WTC11 (cell line): ENCODE data around the gene ZNF433. TPM values are rescaled to one million over a fixed set of nuclear protein-coding genes. Genes with fewer than 3 reads are reported as not detected.
"Not testable (repeated sequence)": the region's sequence is repeated elsewhere in the genome, so short reads cannot be mapped to it uniquely, and the experiment has no call there.

Experiments
- ATAC-seq: fragments of 200-7000 bp; cut with Tn5 transposase; 2 replicates; pipeline ENCODE4 v1.10.0; 2021; ENCODE audit warnings: mild to moderate bottlenecking, moderate library complexity
- CTCF ChIA-PET: fragments of 300-600 bp; sonication (Branson Sonifier 250); formaldehyde crosslinking; loops from one replicate; lab custom pipeline; 2021; ENCODE audit warnings: antibody characterized with exemption; lab: Charles Lee
- POLR2A ChIA-PET: fragments of 350-600 bp; sonication (Branson Sonifier 250); formaldehyde crosslinking; loops from one replicate; lab custom pipeline; 2021; ENCODE audit warnings: antibody characterized with exemption; lab: Charles Lee
- DNase-seq: peaks from one replicate; pipeline ENCODE4 v3.0.0; 2021; ENCODE audit warnings: low spot score
- H3K27ac Mint-ChIP-seq: 2 replicates; pipeline ENCODE4 v1.8.0; 2021; ENCODE audit warnings: mixed read lengths
- H3K27me3 Mint-ChIP-seq: 2 replicates; pipeline ENCODE4 v1.8.0; 2021; ENCODE audit warnings: low read depth, mild to moderate bottlenecking, moderate library complexity, mixed read lengths
- H3K36me3 Mint-ChIP-seq: 2 replicates; pipeline ENCODE4 v1.8.0; 2021; ENCODE audit warnings: mixed read lengths
- H3K4me1 Mint-ChIP-seq: 2 replicates; pipeline ENCODE4 v1.8.0; 2022; ENCODE audit warnings: mixed read lengths
- H3K4me3 Mint-ChIP-seq: 2 replicates; pipeline ENCODE4 v1.8.0; 2021; ENCODE audit warnings: mild to moderate bottlenecking, moderate library complexity, mixed read lengths
- H3K9me3 Mint-ChIP-seq: 2 replicates; pipeline ENCODE4 v1.8.0; 2021; ENCODE audit warnings: mixed read lengths
- CREM ChIP-seq: sonication (generic); formaldehyde crosslinking; IDR thresholded peaks from 2 replicates; pipeline ENCODE4 v1.8.1; 2022; ENCODE audit warnings: mild to moderate bottlenecking, missing genetic modification reagents, moderate library complexity
- E2F1 ChIP-seq: sonication (generic); formaldehyde crosslinking; IDR thresholded peaks from 2 replicates; pipeline ENCODE4 v1.8.0; 2022; ENCODE audit warnings: mild to moderate bottlenecking, missing genetic modification reagents
- GABPB1 ChIP-seq: sonication (generic); formaldehyde crosslinking; IDR thresholded peaks from 2 replicates; pipeline ENCODE4 v1.8.1; 2023; ENCODE audit warnings: mild to moderate bottlenecking, missing genetic modification reagents
- HMGXB4 ChIP-seq: sonication (generic); formaldehyde crosslinking; IDR thresholded peaks from 2 replicates; pipeline ENCODE4 v1.8.1; 2023; ENCODE audit warnings: mild to moderate bottlenecking, moderate library complexity, missing genetic modification reagents
- MYBL2 ChIP-seq: sonication (generic); formaldehyde crosslinking; IDR thresholded peaks from 2 replicates; pipeline ENCODE4 v1.8.1; 2023; ENCODE audit warnings: mild to moderate bottlenecking, moderate library complexity, missing genetic modification reagents
- NFATC4 ChIP-seq: fragments of 250-450 bp; sonication (Bioruptor Pico); IDR thresholded peaks from 2 replicates; pipeline ENCODE4 v1.9.0; 2021; ENCODE audit warnings: mild to moderate bottlenecking
- NR2C2 ChIP-seq: sonication (generic); formaldehyde crosslinking; IDR thresholded peaks from 2 replicates; pipeline ENCODE4 v1.8.0; 2022; ENCODE audit warnings: mild to moderate bottlenecking, missing genetic modification reagents
- OVOL2 ChIP-seq: fragments of 250-450 bp; sonication (Bioruptor Pico); IDR thresholded peaks from 2 replicates; pipeline ENCODE4 v1.9.0; 2021; ENCODE audit warnings: mild to moderate bottlenecking, borderline replicate concordance
- PRRX2 ChIP-seq: fragments of 250-450 bp; sonication (Bioruptor Pico); IDR thresholded peaks from 2 replicates; pipeline ENCODE4 v1.8.0; 2021; ENCODE audit warnings: mild to moderate bottlenecking
- RORB ChIP-seq: fragments of 250-450 bp; sonication (Bioruptor Pico); IDR thresholded peaks from 2 replicates; pipeline ENCODE4 v1.9.0; 2021; ENCODE audit warnings: mild to moderate bottlenecking
- SOX15 ChIP-seq: fragments of 250-450 bp; sonication (Bioruptor Pico); IDR thresholded peaks from 2 replicates; pipeline ENCODE4 v1.9.0; 2021; ENCODE audit warnings: mild to moderate bottlenecking
- TP53 ChIP-seq: sonication (generic); formaldehyde crosslinking; IDR thresholded peaks from 2 replicates; pipeline ENCODE4 v1.8.1; 2023; ENCODE audit warnings: mild to moderate bottlenecking, missing genetic modification reagents
- ZBTB21 ChIP-seq: sonication (generic); formaldehyde crosslinking; IDR thresholded peaks from 2 replicates; pipeline ENCODE4 v1.8.1; 2023; ENCODE audit warnings: mild to moderate bottlenecking, missing genetic modification reagents, borderline replicate concordance
- total RNA-seq: library from RNA; stranded (reverse); gene quantifications from 3 replicates; pipeline ENCODE4 v1.2.3, GENCODE V29; 2021
- TF ChIP-seq, protein P1 (sequence below): sonication (generic); formaldehyde crosslinking; IDR thresholded peaks from 2 replicates; pipeline ENCODE4 v1.8.0; 2022; ENCODE audit warnings: mild to moderate bottlenecking, missing genetic modification reagents
- TF ChIP-seq, protein P2 (sequence below): sonication (generic); formaldehyde crosslinking; IDR thresholded peaks from 2 replicates; pipeline ENCODE4 v1.8.1; 2022; ENCODE audit warnings: low read depth, mild to moderate bottlenecking, moderate library complexity, missing genetic modification reagents, borderline replicate concordance
- TF ChIP-seq, protein P3 (sequence below): fragments of 250-450 bp; sonication (Bioruptor Pico); IDR thresholded peaks from 2 replicates; pipeline ENCODE4 v1.9.0; 2021; ENCODE audit warnings: moderate library complexity, mild to moderate bottlenecking, inconsistent platforms, borderline replicate concordance
- TF ChIP-seq, protein P4 (sequence below): fragments of 250-450 bp; sonication (Bioruptor Pico); IDR thresholded peaks from 2 replicates; pipeline ENCODE4 v1.8.0; 2021; ENCODE audit warnings: mild to moderate bottlenecking

The ZNF433 gene
- total RNA-seq, 1 experiment from 2014 or later: 2.9 TPM

GRCh38 chr19:12035220-12036172 lies at the start of gene ZNF433 (continued):
- no peak for TF ChIP-seq ZBTB21 (CRISPR knock-in tag)

DNA sequence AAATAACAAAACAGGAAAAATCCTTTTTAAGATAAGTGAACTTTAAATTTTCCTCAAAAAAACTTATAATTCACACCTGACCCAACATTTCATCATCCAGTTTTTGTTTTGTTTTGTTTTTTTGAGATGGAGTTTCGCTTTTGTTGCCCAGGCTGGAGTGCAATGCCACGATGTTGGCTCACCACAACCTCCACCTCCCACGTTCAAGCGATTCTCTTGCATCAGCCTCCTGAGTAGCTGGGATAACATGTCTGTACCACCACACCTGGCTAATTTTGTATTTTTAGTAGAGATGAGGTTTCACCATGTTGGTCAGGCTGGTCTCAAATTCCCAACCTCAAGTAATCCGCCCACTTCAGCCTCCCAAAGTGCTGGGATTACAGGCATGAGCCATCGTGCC lies 47.9 kb upstream of the ZNF433 start:
- not testable (repeated sequence) for H3K27ac Mint-ChIP-seq, ATAC-seq, H3K4me1 Mint-ChIP-seq
- TF ChIP-seq GABPB1: 0 out of 2 replicates have a peak, but pooled peaks have one; percentile 54
- TF ChIP-seq, all 79 proteins: peak for 1; not testable (repeated sequence) for 78
- CTCF ChIA-PET: interaction anchor here (0.8 kb wide), 1 partner anchor 8 kb away, joined by 5 read pairs; no protein-coding TSS in a partner anchor
- H3K27me3 Mint-ChIP-seq, DNase-seq, POLR2A ChIA-PET, H3K4me3 Mint-ChIP-seq: not testable (repeated sequence)
- H3K36me3 Mint-ChIP-seq: peaks cover 38% of the 10 kb centered on the region
- H3K9me3 Mint-ChIP-seq: peaks cover 25% of the 10 kb centered on the region

DNA sequence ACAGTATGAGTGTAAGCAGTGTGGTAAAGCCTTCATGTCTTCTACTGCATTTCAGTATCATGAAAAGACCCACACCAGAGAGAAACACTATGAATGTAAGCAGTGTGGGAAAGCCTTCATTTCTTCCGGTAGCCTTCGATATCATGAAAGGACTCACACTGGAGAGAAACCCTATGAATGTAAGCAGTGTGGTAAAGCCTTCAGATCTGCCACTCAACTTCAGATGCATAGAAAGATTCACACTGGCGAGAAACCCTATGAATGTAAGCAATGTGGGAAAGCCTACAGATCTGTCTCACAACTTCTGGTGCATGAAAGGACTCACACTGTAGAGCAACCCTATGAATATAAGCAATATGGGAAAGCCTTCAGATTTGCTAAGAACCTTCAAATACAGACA lies 41.9 kb upstream of the ZNF433 start:
- Mint-ChIP-seq H3K27me3 (peaks cover 29% of the 10 kb centered on the region), H3K4me3 (no peak overlapping the region), H3K27ac (no peak overlapping the region), H3K4me1 (no peaks in the 10 kb centered on the region), H3K9me3 (peaks cover 72% of the 10 kb centered on the region), H3K36me3 (peaks cover 91% of the 10 kb centered on the region)
- no peak for DNase-seq
- TF ChIP-seq, protein P1, sequence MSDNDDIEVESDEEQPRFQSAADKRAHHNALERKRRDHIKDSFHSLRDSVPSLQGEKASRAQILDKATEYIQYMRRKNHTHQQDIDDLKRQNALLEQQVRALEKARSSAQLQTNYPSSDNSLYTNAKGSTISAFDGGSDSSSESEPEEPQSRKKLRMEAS (CRISPR knock-in tag): no peak
- TF ChIP-seq RORB (CRISPR knock-in tag): no peak
- TF ChIP-seq, protein P2, sequence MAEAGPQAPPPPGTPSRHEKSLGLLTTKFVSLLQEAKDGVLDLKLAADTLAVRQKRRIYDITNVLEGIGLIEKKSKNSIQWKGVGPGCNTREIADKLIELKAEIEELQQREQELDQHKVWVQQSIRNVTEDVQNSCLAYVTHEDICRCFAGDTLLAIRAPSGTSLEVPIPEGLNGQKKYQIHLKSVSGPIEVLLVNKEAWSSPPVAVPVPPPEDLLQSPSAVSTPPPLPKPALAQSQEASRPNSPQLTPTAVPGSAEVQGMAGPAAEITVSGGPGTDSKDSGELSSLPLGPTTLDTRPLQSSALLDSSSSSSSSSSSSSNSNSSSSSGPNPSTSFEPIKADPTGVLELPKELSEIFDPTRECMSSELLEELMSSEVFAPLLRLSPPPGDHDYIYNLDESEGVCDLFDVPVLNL: no peak
- no peak for TF ChIP-seq MYBL2 (CRISPR knock-in tag)
- no peak for TF ChIP-seq SOX15 (CRISPR knock-in tag)
- TF ChIP-seq PRRX2: no peak
- TF ChIP-seq, protein P3, sequence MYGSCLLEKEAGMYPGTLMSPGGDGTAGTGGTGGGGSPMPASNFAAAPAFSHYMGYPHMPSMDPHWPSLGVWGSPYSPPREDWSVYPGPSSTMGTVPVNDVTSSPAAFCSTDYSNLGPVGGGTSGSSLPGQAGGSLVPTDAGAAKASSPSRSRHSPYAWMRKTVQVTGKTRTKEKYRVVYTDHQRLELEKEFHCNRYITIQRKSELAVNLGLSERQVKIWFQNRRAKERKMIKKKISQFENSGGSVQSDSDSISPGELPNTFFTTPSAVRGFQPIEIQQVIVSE (CRISPR knock-in tag): no peak
- TF ChIP-seq NR2C2: no peak
- no peak for TF ChIP-seq HMGXB4 (CRISPR knock-in tag)
- TF ChIP-seq CREM (CRISPR knock-in tag): no peak
- no peak for TF ChIP-seq OVOL2 (CRISPR knock-in tag)
- no peak for TF ChIP-seq TP53 (CRISPR knock-in tag)
- TF ChIP-seq NFATC4 (CRISPR knock-in tag): no peak
- TF ChIP-seq, protein P4, sequence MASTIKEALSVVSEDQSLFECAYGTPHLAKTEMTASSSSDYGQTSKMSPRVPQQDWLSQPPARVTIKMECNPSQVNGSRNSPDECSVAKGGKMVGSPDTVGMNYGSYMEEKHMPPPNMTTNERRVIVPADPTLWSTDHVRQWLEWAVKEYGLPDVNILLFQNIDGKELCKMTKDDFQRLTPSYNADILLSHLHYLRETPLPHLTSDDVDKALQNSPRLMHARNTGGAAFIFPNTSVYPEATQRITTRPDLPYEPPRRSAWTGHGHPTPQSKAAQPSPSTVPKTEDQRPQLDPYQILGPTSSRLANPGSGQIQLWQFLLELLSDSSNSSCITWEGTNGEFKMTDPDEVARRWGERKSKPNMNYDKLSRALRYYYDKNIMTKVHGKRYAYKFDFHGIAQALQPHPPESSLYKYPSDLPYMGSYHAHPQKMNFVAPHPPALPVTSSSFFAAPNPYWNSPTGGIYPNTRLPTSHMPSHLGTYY (CRISPR knock-in tag): no peak
- no peak for TF ChIP-seq E2F1 (CRISPR knock-in tag)
- CTCF ChIA-PET: no interaction called here
- POLR2A ChIA-PET: no interaction called here
- ATAC-seq: no peak

GRCh38 chr19:12076331-12076730 lies 40.9 kb upstream of the ZNF433 start:
- H3K27ac Mint-ChIP-seq, H3K4me3 Mint-ChIP-seq, POLR2A ChIA-PET, ATAC-seq, CTCF ChIA-PET, H3K4me1 Mint-ChIP-seq, DNase-seq: not testable (repeated sequence)
- H3K27me3 Mint-ChIP-seq: peaks cover 29% of the 10 kb centered on the region
- peaks cover 90% of the 10 kb centered on the region for H3K36me3 Mint-ChIP-seq
- peaks cover 69% of the 10 kb centered on the region for H3K9me3 Mint-ChIP-seq
